Measurements from ENCODE around the gene ARL6IP4. TPM values are rescaled to one million over a fixed set of nuclear protein-coding genes. Genes with fewer than 3 reads are reported as not detected.

ARL6IP4 gene
- total RNA-seq, 4 donors from 2014 or later, result 123 to 175 (median 156) TPM

GRCh38 chr12:122944605-122945592 is 35.6 kb upstream of the ARL6IP4 start:
- Histone ChIP-seq H3K27ac (peak overlapping the region in 3 of 4 donors; percentile 57 to 71 (median 69)), H3K27me3 (no peaks in the 10 kb centered on the region), H3K4me1 (peaks cover 10 to 11% of the 10 kb centered on the region in 2 donors), H3K4me3 (no peak overlapping the region), H3K9me3 (no peaks in the 10 kb centered on the region), H3K36me3 (no peaks in the 10 kb centered on the region)
- ATAC-seq (no peak), DNase-seq (no peak)
- intact Hi-C loops (cut with DNase I; ENCODE audit: low total_unique reads), result no loop called here
- TF ChIP-seq POLR2A (IDR thresholded peaks at IDR 0.05) (no peak), CTCF (IDR thresholded peaks at IDR 0.05 in 4 of 5, conservative IDR thresholded peaks at IDR 0.05 in 1 of 5) (no peak)
- in situ Hi-C loops (cut with MboI; ENCODE audit: low sequenced_read_pairs in 4 of 4), result no loop called here

- in situ Hi-C loops (cut with MboI; ENCODE audit: low sequenced_read_pairs in 4 of 4) (no loop called here), intact Hi-C loops (cut with DNase I; ENCODE audit: low total_unique reads) (no loop called here)
- peak in 1 of 5 experiments; percentile 38 for TF ChIP-seq CTCF (IDR thresholded peaks at IDR 0.05 in 4 of 5, conservative IDR thresholded peaks at IDR 0.05 in 1 of 5)
- TF ChIP-seq POLR2A (IDR thresholded peaks at IDR 0.05), result no peak
- DNase-seq, result peak; percentile 78 to 87
- ATAC-seq, result peak; percentile 86 to 88
- peaks cover 10 to 11% of the 10 kb centered on the region in 2 donors for H3K4me1 ChIP-seq
- H3K27ac ChIP-seq, result peak overlapping the region; percentile 66 to 77 (median 72)
- no peak overlapping the region for H3K4me3 ChIP-seq
- no peaks in the 10 kb centered on the region for H3K36me3 ChIP-seq
- no peaks in the 10 kb centered on the region for H3K27me3 ChIP-seq
- no peaks in the 10 kb centered on the region for H3K9me3 ChIP-seq
These were observed 33.7 kb upstream of the ARL6IP4 start for GRCh38 chr12:122946690-122947341.

GRCh38 chr12:122947352-122947792 is 33.1 kb upstream of the ARL6IP4 start:
- Histone ChIP-seq H3K9me3 (no peaks in the 10 kb centered on the region), H3K27me3 (no peaks in the 10 kb centered on the region), H3K4me1 (peaks cover 10 to 11% of the 10 kb centered on the region in 2 donors), H3K36me3 (no peaks in the 10 kb centered on the region), H3K4me3 (no peak overlapping the region), H3K27ac (peak overlapping the region; percentile 66 to 77 (median 72))
- intact Hi-C loops (cut with DNase I; ENCODE audit: low total_unique reads), result no loop called here
- in situ Hi-C loops (cut with MboI; ENCODE audit: low sequenced_read_pairs in 4 of 4), result no loop called here
- ATAC-seq, result peak in 1 of 2 donors; percentile 15
- TF ChIP-seq POLR2A (IDR thresholded peaks at IDR 0.05) (no peak), CTCF (IDR thresholded peaks at IDR 0.05 in 4 of 5, conservative IDR thresholded peaks at IDR 0.05 in 1 of 5) (peak in 4 of 5 experiments; percentile 8 to 26 (median 10))
- peak in 1 of 2 donors; percentile 41 for DNase-seq

GRCh38 chr12:122948605-122949004 is 31.9 kb upstream of the ARL6IP4 start:
- peaks cover 10 to 11% of the 10 kb centered on the region in 2 donors for H3K4me1 ChIP-seq
- intact Hi-C loops (cut with DNase I; ENCODE audit: low total_unique reads), result no loop called here

More at GRCh38 chr12:122948605-122949004, 31.9 kb upstream of the ARL6IP4 start:
- in situ Hi-C loops (cut with MboI; ENCODE audit: low sequenced_read_pairs in 4 of 4), result no loop called here
- TF ChIP-seq POLR2A (IDR thresholded peaks at IDR 0.05), result no peak
- no peak for TF ChIP-seq CTCF (IDR thresholded peaks at IDR 0.05 in 4 of 5, conservative IDR thresholded peaks at IDR 0.05 in 1 of 5)
- no peak for DNase-seq
- no peaks in the 10 kb centered on the region for H3K36me3 ChIP-seq
- no peaks in the 10 kb centered on the region for H3K9me3 ChIP-seq
- no peak overlapping the region for H3K4me3 ChIP-seq
- no peak for ATAC-seq
- no peaks in the 10 kb centered on the region for H3K27me3 ChIP-seq
- no peak overlapping the region for H3K27ac ChIP-seq
